HFF-Myc (cell line): Measurements from ENCODE around the gene TBC1D22B.

Source experiments
- DNase-seq: peaks from one replicate; pipeline ENCODE4 v3.0.0-alpha.2; 2011; ENCODE audit warnings: low read depth; ENCODE audit errors: extremely low read depth
- H3K4me3 ChIP-seq: replicated peaks from 2 replicates; pipeline ENCODE4 v1.5.1; 2011; ENCODE audit warnings: low read depth, mild to moderate bottlenecking, control low read depth, low read length
- TF ChIP-seq, protein P1 (sequence below): IDR thresholded peaks from 2 replicates; pipeline ENCODE4 v1.5.1; 2012; ENCODE audit warnings: mild to moderate bottlenecking, low read depth, low read length, control low read depth; ENCODE audit errors: missing control alignments

The TBC1D22B gene

DNA sequence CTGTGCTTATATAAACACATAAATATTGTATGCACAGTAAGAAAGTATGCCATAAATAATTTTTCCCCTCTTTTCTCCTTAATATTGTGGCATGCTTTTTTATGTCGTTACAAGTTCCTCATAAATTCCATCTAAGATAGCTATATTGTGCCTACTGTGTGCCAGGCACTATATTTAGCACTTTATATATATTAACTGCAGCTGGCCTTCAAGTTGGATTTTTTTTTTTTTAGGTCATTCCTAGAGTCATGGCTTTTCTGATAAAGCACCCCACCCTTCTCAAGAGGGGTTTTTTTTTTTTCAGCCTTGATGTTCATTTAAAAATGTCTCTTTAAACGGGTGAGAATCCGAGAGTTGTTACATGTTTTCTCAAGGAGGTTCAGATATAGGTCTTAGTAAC, 53.4 kb downstream of the TBC1D22B start:
- TF ChIP-seq, protein P1, sequence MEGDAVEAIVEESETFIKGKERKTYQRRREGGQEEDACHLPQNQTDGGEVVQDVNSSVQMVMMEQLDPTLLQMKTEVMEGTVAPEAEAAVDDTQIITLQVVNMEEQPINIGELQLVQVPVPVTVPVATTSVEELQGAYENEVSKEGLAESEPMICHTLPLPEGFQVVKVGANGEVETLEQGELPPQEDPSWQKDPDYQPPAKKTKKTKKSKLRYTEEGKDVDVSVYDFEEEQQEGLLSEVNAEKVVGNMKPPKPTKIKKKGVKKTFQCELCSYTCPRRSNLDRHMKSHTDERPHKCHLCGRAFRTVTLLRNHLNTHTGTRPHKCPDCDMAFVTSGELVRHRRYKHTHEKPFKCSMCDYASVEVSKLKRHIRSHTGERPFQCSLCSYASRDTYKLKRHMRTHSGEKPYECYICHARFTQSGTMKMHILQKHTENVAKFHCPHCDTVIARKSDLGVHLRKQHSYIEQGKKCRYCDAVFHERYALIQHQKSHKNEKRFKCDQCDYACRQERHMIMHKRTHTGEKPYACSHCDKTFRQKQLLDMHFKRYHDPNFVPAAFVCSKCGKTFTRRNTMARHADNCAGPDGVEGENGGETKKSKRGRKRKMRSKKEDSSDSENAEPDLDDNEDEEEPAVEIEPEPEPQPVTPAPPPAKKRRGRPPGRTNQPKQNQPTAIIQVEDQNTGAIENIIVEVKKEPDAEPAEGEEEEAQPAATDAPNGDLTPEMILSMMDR = no peak
- no peak overlapping the region for H3K4me3 ChIP-seq

DNA sequence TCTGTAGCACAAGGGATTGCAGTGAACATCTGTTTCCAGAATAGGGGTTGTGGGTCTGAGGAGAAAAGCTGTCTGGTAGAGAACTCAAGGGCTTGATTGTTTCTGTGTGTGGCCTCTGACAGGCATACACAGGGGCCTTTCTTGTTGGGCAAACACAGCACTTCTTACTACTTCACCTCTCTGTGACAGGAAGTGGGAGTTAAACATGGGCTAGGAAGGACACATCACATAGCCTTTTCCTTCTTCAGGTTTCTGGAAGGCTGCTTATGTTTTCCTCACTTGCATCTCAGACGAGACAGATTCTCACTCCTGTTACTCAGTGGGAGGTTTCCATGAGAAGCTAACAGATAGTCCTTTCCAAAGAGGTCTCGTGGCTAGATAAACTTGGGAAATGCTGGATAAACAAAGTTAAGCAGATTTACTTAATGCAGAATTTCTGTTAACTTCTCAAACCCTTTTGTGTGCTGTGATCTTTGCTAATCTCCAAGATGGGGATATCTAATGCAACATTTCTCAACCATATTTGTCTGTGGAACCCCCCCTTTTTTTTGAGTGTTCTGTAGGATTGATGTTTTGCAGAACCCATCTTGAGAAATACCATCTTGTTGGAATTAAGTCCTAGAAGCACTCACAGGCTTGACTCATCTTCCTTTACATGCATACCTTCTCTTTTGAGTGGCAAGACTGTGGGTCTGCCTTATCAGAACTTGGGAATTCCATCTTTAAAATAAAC, 54.3 kb downstream of the TBC1D22B start:
- H3K4me3 ChIP-seq = no peak overlapping the region
- DNase-seq = no peak
- TF ChIP-seq, protein P1 = no peak

More for the DNA sequence above, 53.4 kb downstream of the TBC1D22B start:
- no peak for DNase-seq

DNA sequence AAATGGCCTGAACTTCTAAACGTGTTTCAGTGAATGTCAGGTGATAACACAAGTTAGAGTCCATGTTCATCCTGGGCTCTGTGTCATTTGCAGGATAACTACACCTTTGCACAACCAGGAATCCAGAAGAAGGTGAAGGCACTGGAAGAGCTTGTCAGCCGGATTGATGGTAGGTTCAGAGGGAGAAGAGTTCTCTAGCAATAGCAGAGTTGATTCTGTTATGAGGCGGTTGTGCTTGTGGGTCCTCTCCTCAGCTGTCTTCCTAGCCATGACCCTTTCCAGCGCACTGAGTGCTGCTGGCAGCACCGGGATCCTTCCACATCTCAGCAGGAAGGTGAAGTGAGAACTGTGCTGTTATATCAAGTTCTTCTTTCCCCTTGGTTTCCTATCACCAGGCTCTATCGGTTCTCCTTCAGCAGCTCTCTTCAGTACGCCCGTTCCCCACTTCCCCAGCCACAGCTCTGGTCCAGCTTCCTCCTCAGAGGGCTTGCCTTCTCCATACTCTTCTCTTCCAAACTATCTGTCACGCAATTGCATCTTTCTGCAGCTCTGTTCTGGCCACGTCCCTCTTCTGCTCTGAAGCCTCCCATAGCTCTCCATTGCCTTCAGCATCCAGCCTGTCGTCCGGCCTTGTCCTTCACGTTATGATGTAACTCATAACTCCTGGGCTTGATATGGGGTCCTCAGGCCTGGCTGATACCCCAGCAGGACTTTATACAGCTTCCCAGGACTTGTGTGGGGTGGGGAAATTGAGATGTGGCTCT, 56.3 kb downstream of the TBC1D22B start:
- TF ChIP-seq, protein P1 = no peak
- no peak overlapping the region for H3K4me3 ChIP-seq
- DNase-seq = no peak

DNA sequence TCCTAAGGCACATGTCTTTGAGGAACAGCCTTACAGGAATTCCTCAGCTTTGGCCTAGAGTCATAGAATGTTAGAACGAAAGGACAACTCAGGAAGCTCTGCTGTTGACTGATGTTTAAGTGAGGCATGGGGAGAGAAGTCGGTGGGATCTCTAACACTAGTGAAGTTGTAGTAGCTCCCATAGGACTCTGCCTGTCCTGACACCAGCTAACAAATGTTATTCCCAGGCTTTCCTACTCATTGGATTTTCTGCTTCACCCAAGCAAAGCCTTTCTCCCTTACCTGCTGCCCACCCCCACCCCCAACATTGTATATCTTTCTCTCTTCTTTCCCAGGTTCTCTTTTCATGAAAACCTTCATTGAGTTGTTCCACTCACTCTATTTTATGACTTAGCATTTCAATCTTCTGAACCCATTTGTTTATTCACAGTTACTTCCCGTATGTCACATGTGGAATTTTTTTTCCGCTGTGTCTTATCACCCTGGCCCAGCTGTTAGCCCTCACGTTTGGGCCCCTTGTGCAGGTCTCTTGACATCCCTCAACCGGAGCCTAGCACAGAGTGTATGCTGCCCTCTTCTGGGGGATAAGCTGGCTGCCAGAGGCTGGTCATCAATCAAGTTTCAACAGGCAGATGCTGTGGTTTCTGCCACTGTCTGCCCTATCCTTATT, 57.0 kb downstream of the TBC1D22B start:
- TF ChIP-seq, protein P1 = peak; percentile 59
- no peak overlapping the region for H3K4me3 ChIP-seq
- DNase-seq = no peak

DNA sequence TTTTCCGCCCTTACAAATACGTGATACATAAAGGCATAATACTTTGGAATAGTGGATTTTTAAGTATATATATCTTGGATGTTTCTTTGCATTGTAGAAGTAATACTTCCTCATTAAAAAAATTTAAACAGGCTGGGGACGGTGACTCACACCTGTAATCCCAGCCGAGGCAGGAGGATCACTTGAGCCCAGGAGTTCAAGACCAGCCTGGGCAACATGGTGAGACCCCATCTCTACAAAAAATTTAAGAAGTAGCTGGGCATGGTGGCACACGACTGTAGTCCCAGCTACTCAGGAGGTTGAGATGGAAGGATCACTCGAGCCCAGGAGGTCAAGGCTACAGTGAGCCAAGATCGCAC, 57.6 kb downstream of the TBC1D22B start:
- DNase-seq = no peak
- TF ChIP-seq, protein P1 = no peak
- H3K4me3 ChIP-seq = no peak overlapping the region

DNA sequence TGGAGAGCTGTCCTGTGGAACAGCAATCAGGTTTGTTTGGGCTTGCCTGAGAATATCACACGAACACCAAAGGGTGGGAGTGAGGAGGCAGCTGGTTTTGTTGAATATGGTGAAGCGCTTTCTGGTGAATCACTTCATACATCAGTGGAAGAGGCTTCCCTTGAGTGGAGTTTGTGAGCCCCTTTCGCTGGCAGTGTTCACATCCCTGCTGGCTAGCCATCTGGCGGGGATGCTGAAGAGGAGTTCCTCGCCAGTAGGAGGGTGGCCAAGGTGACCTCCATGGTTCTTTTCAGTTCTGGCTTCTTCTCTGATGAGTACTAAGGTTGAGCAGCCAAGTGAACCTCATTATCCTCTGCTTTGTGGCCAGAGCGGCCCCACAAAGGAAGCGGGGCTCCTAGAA, 58.5 kb downstream of the TBC1D22B start:
- no peak overlapping the region for H3K4me3 ChIP-seq
- TF ChIP-seq, protein P1 = no peak

More for the DNA sequence above, 58.5 kb downstream of the TBC1D22B start:
- DNase-seq = no peak
